Measurements from ENCODE around the gene TRIM28.
A peak's percentile ranks its signal among the peaks of the same experiment; 100 is the strongest.

The TRIM28 gene

GRCh38 chr19:58531034-58531840 lies 12.6 kb upstream of the TRIM28 start:
- TF ChIP-seq EGR1 (IDR thresholded peaks at IDR 0.05) (no peak), NFIC (IDR thresholded peaks at IDR 0.05) (no peak), CEBPB (IDR thresholded peaks at IDR 0.05) (no peak), ZBTB7A (IDR thresholded peaks at IDR 0.05; ENCODE audit: low read depth) (no peak), TAF1 (IDR thresholded peaks at IDR 0.05; ENCODE audit: low read depth) (no peak), RAD21 (IDR thresholded peaks at IDR 0.05; ENCODE audit: low read depth) (no peak), YY1 (IDR thresholded peaks at IDR 0.05; ENCODE audit: low read depth) (no peak), TCF12 (IDR thresholded peaks at IDR 0.05; ENCODE audit: low read depth) (no peak), TEAD4 (IDR thresholded peaks at IDR 0.05) (no peak), FOXM1 (IDR thresholded peaks at IDR 0.05; ENCODE audit: borderline replicate concordance, low read depth) (no peak), CREB1 (IDR thresholded peaks at IDR 0.05; ENCODE audit: low read depth) (no peak), USF1 (IDR thresholded peaks at IDR 0.05) (no peak), EP300 (IDR thresholded peaks at IDR 0.05; ENCODE audit: borderline replicate concordance) (no peak)
- TF ChIP-seq, protein P1, sequence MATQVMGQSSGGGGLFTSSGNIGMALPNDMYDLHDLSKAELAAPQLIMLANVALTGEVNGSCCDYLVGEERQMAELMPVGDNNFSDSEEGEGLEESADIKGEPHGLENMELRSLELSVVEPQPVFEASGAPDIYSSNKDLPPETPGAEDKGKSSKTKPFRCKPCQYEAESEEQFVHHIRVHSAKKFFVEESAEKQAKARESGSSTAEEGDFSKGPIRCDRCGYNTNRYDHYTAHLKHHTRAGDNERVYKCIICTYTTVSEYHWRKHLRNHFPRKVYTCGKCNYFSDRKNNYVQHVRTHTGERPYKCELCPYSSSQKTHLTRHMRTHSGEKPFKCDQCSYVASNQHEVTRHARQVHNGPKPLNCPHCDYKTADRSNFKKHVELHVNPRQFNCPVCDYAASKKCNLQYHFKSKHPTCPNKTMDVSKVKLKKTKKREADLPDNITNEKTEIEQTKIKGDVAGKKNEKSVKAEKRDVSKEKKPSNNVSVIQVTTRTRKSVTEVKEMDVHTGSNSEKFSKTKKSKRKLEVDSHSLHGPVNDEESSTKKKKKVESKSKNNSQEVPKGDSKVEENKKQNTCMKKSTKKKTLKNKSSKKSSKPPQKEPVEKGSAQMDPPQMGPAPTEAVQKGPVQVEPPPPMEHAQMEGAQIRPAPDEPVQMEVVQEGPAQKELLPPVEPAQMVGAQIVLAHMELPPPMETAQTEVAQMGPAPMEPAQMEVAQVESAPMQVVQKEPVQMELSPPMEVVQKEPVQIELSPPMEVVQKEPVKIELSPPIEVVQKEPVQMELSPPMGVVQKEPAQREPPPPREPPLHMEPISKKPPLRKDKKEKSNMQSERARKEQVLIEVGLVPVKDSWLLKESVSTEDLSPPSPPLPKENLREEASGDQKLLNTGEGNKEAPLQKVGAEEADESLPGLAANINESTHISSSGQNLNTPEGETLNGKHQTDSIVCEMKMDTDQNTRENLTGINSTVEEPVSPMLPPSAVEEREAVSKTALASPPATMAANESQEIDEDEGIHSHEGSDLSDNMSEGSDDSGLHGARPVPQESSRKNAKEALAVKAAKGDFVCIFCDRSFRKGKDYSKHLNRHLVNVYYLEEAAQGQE (IDR thresholded peaks at IDR 0.05; ENCODE audit: low read depth), result no peak
- TF ChIP-seq, protein P2, sequence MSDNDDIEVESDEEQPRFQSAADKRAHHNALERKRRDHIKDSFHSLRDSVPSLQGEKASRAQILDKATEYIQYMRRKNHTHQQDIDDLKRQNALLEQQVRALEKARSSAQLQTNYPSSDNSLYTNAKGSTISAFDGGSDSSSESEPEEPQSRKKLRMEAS (IDR thresholded peaks at IDR 0.05), result no peak

DNA sequence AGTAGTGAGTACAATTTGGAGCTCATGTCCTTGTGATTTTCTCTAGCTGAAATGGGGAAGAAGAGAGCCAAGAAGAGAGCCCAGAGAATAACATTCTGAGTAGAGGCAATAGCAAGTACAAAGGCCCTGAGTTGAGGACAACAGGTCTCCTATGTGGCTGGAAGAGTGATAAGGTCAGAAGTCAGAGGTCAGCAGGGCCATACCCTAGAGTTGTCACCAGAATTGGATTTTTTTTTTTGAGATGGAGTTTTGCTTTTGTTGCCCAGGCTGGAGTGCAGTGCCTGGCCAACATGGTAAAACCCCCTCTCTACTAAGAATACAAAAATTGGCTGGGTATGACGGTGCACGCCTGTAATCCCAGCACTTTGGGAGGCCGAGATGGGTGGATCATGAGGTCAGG lies 8.0 kb upstream of the TRIM28 start:
- TF ChIP-seq CREB1 (IDR thresholded peaks at IDR 0.05; ENCODE audit: low read depth), result no peak
- TF ChIP-seq RAD21 (IDR thresholded peaks at IDR 0.05; ENCODE audit: low read depth), result no peak
- TF ChIP-seq TCF12 (IDR thresholded peaks at IDR 0.05; ENCODE audit: low read depth), result no peak
- TF ChIP-seq, protein P1 (IDR thresholded peaks at IDR 0.05; ENCODE audit: low read depth), result no peak
- no peak for TF ChIP-seq NFIC (IDR thresholded peaks at IDR 0.05)
- TF ChIP-seq TEAD4 (IDR thresholded peaks at IDR 0.05), result no peak
- no peak for TF ChIP-seq CEBPB (IDR thresholded peaks at IDR 0.05)
- TF ChIP-seq YY1 (IDR thresholded peaks at IDR 0.05; ENCODE audit: low read depth), result no peak
- TF ChIP-seq EGR1 (IDR thresholded peaks at IDR 0.05), result no peak
- TF ChIP-seq ZBTB7A (IDR thresholded peaks at IDR 0.05; ENCODE audit: low read depth), result no peak

- TF ChIP-seq TCF12 (IDR thresholded peaks at IDR 0.05; ENCODE audit: low read depth) (no peak), EP300 (IDR thresholded peaks at IDR 0.05; ENCODE audit: borderline replicate concordance) (no peak), FOXM1 (IDR thresholded peaks at IDR 0.05; ENCODE audit: borderline replicate concordance, low read depth) (no peak), RAD21 (IDR thresholded peaks at IDR 0.05; ENCODE audit: low read depth) (no peak), TAF1 (IDR thresholded peaks at IDR 0.05; ENCODE audit: low read depth) (no peak), TEAD4 (IDR thresholded peaks at IDR 0.05) (no peak), CEBPB (IDR thresholded peaks at IDR 0.05) (no peak)
- TF ChIP-seq, protein P2 (IDR thresholded peaks at IDR 0.05), result no peak
Measured at GRCh38 chr19:58536852-58537798, 6.7 kb upstream of the TRIM28 start.

DNA sequence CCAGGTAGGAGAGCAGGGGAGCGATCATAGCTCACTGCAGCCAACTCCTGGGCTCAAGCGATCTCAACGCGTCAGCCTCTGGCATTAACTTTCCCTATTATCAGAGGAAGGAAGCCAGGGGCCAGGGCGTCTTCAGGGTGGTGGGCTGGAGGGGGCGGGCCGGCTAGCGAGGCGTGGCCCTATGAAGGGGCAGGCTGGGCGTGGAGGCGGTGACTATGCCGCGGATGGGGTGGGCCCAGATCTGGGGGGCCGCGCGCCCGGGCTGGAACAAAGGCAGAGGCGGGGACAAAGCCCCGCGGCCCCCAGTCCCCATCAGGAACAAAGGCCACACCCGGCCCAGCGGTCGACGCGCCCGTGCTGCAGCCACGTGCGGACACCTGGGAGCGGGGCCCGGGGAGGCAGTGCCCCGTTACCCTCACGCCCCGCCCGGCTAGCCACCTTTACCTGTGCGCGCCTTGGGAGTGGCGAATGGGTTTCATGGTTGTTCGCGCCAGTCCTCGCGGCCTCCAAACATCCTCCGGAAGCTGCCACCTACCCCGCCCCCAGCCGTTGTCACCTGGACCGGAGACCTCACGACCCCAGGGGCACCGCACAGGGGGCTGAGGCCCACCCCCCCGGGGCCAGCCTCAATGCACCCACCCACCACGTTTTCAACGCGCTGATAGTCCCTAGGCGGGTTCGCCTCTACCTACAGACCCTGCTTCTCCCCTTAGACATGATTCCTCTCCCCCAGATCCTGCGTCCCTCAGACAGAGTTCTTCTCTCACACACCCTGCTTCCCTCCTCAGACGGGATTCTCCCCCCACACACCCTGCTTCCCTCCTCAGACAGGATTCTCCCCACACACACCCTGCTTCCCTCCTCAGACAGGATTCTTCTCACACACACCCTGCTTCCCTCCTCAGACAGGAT lies 5.4 kb upstream of the TRIM28 start:
- TF ChIP-seq RAD21 (IDR thresholded peaks at IDR 0.05; ENCODE audit: low read depth), result no peak
- TF ChIP-seq TAF1 (IDR thresholded peaks at IDR 0.05; ENCODE audit: low read depth), result peak; percentile 32; the same call in 1 of the 2 replicates
- TF ChIP-seq, protein P2 (IDR thresholded peaks at IDR 0.05), result peak; percentile 99
- no peak for TF ChIP-seq CREB1 (IDR thresholded peaks at IDR 0.05; ENCODE audit: low read depth)
- TF ChIP-seq TCF12 (IDR thresholded peaks at IDR 0.05; ENCODE audit: low read depth), result peak; percentile 60; the same call in 1 of the 2 replicates
- TF ChIP-seq ZBTB7A (IDR thresholded peaks at IDR 0.05; ENCODE audit: low read depth), result peak; percentile 83
- peak; percentile 40 for TF ChIP-seq USF1 (IDR thresholded peaks at IDR 0.05)
